Measurements from ENCODE around the gene LDLRAD4.

DNA sequence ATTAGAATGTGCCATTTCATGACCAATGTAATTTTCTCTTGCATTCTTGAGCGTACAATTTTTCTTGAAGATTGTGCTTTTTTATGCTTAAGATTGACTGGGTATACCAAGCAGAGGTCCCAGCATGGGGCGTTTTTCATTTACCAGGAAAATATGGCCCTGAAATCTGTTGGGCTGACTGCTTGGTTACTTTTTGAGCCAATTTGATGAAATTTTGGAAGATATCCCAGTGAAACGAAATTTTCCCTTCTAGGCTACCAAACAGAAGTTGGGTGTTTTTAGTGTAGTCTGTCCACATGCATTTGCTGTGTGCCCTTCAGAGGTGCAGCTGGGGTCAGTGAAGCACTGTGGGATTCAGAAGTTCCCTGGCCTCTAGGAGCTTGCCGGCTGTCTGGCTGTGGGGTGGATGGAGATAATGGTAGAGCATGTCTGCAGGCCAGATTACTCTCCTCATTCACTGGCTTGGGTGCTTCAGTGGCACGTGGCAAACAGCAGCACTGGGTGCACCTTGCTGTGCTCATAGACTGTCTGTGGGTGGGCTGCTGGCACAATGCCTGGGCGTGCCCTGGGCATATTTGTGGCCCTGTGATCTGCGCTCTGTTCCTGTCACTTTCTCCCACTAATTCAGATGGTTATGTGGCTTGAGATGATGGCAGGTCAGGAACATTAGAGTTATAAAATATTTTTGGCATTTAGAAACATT lies 73.3 kb downstream of the LDLRAD4 start:
- TF ChIP-seq FOXM1 (IDR thresholded peaks at IDR 0.05; ENCODE audit: borderline replicate concordance) (no peak), BHLHE40 (IDR thresholded peaks at IDR 0.05; ENCODE audit: borderline replicate concordance) (no peak), L3MBTL2 (conservative IDR thresholded peaks at IDR 0.05) (no peak), SP1 (IDR thresholded peaks at IDR 0.05) (no peak), FOXA1 (IDR thresholded peaks at IDR 0.05) (no peak), FOXK2 (IDR thresholded peaks at IDR 0.05) (no peak), HDGF (IDR thresholded peaks at IDR 0.05; ENCODE audit: borderline replicate concordance) (no peak), SUZ12 (IDR thresholded peaks at IDR 0.05) (no peak), ELF4 (IDR thresholded peaks at IDR 0.05) (no peak), LEF1 (IDR thresholded peaks at IDR 0.05; ENCODE audit: borderline replicate concordance) (no peak), ARNT (IDR thresholded peaks at IDR 0.05) (no peak), ZNF384 (IDR thresholded peaks at IDR 0.05) (no peak)

Data from HEK293T (cell line).